ENCODE results near the gene STPG2. TPM values are rescaled to one million over a fixed set of nuclear protein-coding genes. Genes with fewer than 3 reads are reported as not detected.

STPG2 gene
- total and polyA plus RNA-seq, 2 donors (not counting 3 experiments of a cell fraction or from before 2014, with no cell fraction given): not detected

DNA sequence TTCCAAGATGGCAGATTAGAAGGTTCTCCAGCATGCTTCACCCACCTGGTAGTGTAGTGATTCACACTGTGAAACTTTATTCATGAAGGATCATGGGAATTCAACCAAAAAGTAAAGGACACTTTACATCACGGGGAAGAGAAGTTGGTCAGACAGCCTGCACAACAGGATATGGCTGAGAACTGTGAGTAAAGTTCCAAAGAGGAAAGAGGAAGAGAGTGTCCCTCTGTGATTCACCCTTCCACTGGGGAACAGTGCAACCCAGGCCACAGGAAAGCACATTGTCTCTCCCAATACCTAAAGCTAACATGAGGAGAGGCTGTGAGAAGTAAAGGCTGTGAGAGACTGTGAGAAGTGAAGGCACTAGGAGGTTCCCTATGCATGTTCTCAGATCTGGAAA lies 137.2 kb downstream of the STPG2 start:
- DNase-seq (ENCODE audit: low read depth, low spot score) (no peak), FAIRE-seq (no peak)
- Histone ChIP-seq H3K27ac (ENCODE audit: insufficient read depth, low read depth, low read length) (no peak overlapping the region), H3K4me2 (ENCODE audit: insufficient read depth, low read length) (no peak overlapping the region), H3K36me3 (ENCODE audit: control insufficient read depth in 2 of 2, extremely low read depth in 1 of 2, insufficient read depth in 2 of 2, low read length in 2 of 2) (no peaks in the 10 kb centered on the region), H3K9me3 (replicated peaks; ENCODE audit: control insufficient read depth, insufficient read depth, low read length) (no peaks in the 10 kb centered on the region), H3K79me2 (ENCODE audit: control insufficient read depth, insufficient read depth, low read length) (no peaks in the 10 kb centered on the region), H3K27me3 (ENCODE audit: control insufficient read depth in 2 of 2, insufficient read depth in 2 of 2, low read length in 2 of 2) (no peaks in the 10 kb centered on the region), H2AFZ (ENCODE audit: low read depth, low read length) (peak overlapping the region; percentile 48), H3K4me1 (ENCODE audit: control insufficient read depth, extremely low read depth, insufficient read depth, low read length) (no peaks in the 10 kb centered on the region), H3K9me1 (replicated peaks; ENCODE audit: control insufficient read depth, extremely low read depth, insufficient read depth, low read length) (no peaks in the 10 kb centered on the region), H4K20me1 (replicated peaks; ENCODE audit: control insufficient read depth, extremely low read depth, insufficient read depth, low read length) (no peaks in the 10 kb centered on the region), H3K9ac (replicated peaks; ENCODE audit: extremely low read depth, insufficient read depth, low read length) (no peak overlapping the region), H3K4me3 (replicated peaks in 1 of 3; ENCODE audit: insufficient read depth in 1 of 3, low read depth in 1 of 3, low read length in 3 of 3) (no peak overlapping the region)
- no TSS peak for BruUV-seq (replicated peaks)
- dilution Hi-C loops (cut with MboI; ENCODE audit: extremely low pct_ligation_motif_present, low sequenced_read_pairs) (no loop called here), intact Hi-C loops (cut with micrococcal nuclease) (no loop called here)
- POLR2A ChIA-PET: no interaction called here
- CTCF ChIA-PET: interaction anchor here (0.8 kb wide), 1 partner anchor 19 kb away, joined by 3 read pairs; no protein-coding TSS in a partner anchor
- TF ChIP-seq JUN (IDR thresholded peaks at IDR 0.05; ENCODE audit: borderline replicate concordance, insufficient read depth, insufficient read length, low read depth) (no peak), POLR2A (IDR thresholded peaks at IDR 0.05; ENCODE audit: low read depth, low read length) (no peak), FOS (IDR thresholded peaks at IDR 0.05; ENCODE audit: borderline replicate concordance, insufficient read depth, low read length) (peak; percentile 64), GATA2 (IDR thresholded peaks at IDR 0.05; ENCODE audit: insufficient read depth, insufficient read length, low read depth, low read length) (peak; percentile 11), POLR2AphosphoS5 (IDR thresholded peaks at IDR 0.05; ENCODE audit: insufficient read depth, low read depth, low read length) (no peak), EZH2 (IDR thresholded peaks at IDR 0.05; ENCODE audit: borderline replicate concordance, low read depth, low read length, severe bottlenecking) (no peak), MYC (IDR thresholded peaks at IDR 0.05; ENCODE audit: low read depth, low read length) (no peak)
- TF ChIP-seq, protein P1, sequence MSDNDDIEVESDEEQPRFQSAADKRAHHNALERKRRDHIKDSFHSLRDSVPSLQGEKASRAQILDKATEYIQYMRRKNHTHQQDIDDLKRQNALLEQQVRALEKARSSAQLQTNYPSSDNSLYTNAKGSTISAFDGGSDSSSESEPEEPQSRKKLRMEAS (IDR thresholded peaks at IDR 0.05; ENCODE audit: insufficient read depth, insufficient read length): no peak

DNA sequence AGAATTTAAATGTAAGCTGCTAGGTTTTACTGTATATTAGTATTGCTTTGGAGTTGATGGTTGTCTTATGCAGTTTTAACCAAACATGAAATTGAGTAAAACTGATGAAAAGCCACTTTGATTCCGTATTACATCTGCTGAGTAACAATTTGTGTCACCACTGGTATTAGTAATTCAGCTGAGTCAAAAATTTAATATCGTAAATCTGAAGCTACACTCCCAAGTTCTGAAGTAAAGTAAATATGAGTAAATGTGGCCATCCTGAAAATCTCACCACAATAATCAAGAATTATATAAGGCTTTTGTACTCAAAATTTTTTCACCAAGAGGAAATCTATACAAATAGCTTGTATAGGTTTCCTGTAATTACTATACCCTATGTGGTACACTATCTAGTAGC lies 142.3 kb downstream of the STPG2 start:
- no peaks in the 10 kb centered on the region for H3K27me3 ChIP-seq (ENCODE audit: control insufficient read depth in 2 of 2, insufficient read depth in 2 of 2, low read length in 2 of 2)
- intact Hi-C loops (cut with micrococcal nuclease): no loop called here
- dilution Hi-C loops (cut with MboI; ENCODE audit: extremely low pct_ligation_motif_present, low sequenced_read_pairs): no loop called here
- no peaks in the 10 kb centered on the region for H3K79me2 ChIP-seq (ENCODE audit: control insufficient read depth, insufficient read depth, low read length)
- H3K9ac ChIP-seq (replicated peaks; ENCODE audit: extremely low read depth, insufficient read depth, low read length): no peak overlapping the region
- no peaks in the 10 kb centered on the region for H4K20me1 ChIP-seq (replicated peaks; ENCODE audit: control insufficient read depth, extremely low read depth, insufficient read depth, low read length)
- H3K4me2 ChIP-seq (ENCODE audit: insufficient read depth, low read length): no peak overlapping the region
- TF ChIP-seq FOS (IDR thresholded peaks at IDR 0.05; ENCODE audit: borderline replicate concordance, insufficient read depth, low read length) (no peak), MYC (IDR thresholded peaks at IDR 0.05; ENCODE audit: low read depth, low read length) (no peak), JUN (IDR thresholded peaks at IDR 0.05; ENCODE audit: borderline replicate concordance, insufficient read depth, insufficient read length, low read depth) (no peak), EZH2 (IDR thresholded peaks at IDR 0.05; ENCODE audit: borderline replicate concordance, low read depth, low read length, severe bottlenecking) (no peak), POLR2A (IDR thresholded peaks at IDR 0.05; ENCODE audit: low read depth, low read length) (no peak), POLR2AphosphoS5 (IDR thresholded peaks at IDR 0.05; ENCODE audit: insufficient read depth, low read depth, low read length) (no peak), GATA2 (IDR thresholded peaks at IDR 0.05; ENCODE audit: insufficient read depth, insufficient read length, low read depth, low read length) (no peak)
- TF ChIP-seq, protein P1 (IDR thresholded peaks at IDR 0.05; ENCODE audit: insufficient read depth, insufficient read length): no peak
- TF ChIP-seq, protein P2, sequence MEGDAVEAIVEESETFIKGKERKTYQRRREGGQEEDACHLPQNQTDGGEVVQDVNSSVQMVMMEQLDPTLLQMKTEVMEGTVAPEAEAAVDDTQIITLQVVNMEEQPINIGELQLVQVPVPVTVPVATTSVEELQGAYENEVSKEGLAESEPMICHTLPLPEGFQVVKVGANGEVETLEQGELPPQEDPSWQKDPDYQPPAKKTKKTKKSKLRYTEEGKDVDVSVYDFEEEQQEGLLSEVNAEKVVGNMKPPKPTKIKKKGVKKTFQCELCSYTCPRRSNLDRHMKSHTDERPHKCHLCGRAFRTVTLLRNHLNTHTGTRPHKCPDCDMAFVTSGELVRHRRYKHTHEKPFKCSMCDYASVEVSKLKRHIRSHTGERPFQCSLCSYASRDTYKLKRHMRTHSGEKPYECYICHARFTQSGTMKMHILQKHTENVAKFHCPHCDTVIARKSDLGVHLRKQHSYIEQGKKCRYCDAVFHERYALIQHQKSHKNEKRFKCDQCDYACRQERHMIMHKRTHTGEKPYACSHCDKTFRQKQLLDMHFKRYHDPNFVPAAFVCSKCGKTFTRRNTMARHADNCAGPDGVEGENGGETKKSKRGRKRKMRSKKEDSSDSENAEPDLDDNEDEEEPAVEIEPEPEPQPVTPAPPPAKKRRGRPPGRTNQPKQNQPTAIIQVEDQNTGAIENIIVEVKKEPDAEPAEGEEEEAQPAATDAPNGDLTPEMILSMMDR (IDR thresholded peaks at IDR 0.05; ENCODE audit: extremely low read depth in 1 of 2, insufficient read depth in 1 of 2, low read depth in 1 of 2, low read length in 2 of 2): no peak
- CTCF ChIA-PET: interaction anchor here (0.8 to 2.0 kb wide), 3 partner anchors 11 to 14 kb away, joined by 3 to 8 read pairs (median 3); no protein-coding TSS in a partner anchor
- no peaks in the 10 kb centered on the region for H3K9me3 ChIP-seq (replicated peaks; ENCODE audit: control insufficient read depth, insufficient read depth, low read length)
- H3K36me3 ChIP-seq (ENCODE audit: control insufficient read depth in 2 of 2, extremely low read depth in 1 of 2, insufficient read depth in 2 of 2, low read length in 2 of 2): no peaks in the 10 kb centered on the region
- no peak overlapping the region for H2AFZ ChIP-seq (ENCODE audit: low read depth, low read length)
- DNase-seq (ENCODE audit: low read depth, low spot score) (no peak), FAIRE-seq (no peak)
- H3K4me1 ChIP-seq (ENCODE audit: control insufficient read depth, extremely low read depth, insufficient read depth, low read length): no peaks in the 10 kb centered on the region
- no peak overlapping the region for H3K4me3 ChIP-seq (replicated peaks in 1 of 3; ENCODE audit: insufficient read depth in 1 of 3, low read depth in 1 of 3, low read length in 3 of 3)
- H3K27ac ChIP-seq (ENCODE audit: insufficient read depth, low read depth, low read length): no peak overlapping the region
- no peaks in the 10 kb centered on the region for H3K9me1 ChIP-seq (replicated peaks; ENCODE audit: control insufficient read depth, extremely low read depth, insufficient read depth, low read length)
- no TSS peak for BruUV-seq (replicated peaks)
- POLR2A ChIA-PET: no interaction called here

Measured in endothelial cell of umbilical vein (primary cell).